Breast epithelium (tissue), 3 donors: ENCODE data around the gene CATSPERZ.

ENCODE experiments used
- POLR2A ChIP-seq: fragments of 450-650 bp; IDR thresholded peaks from one replicate; pipeline ENCODE4 v1.6.1; 2016; ENCODE audit warnings: antibody characterized with exemption, mild to moderate bottlenecking, moderate library complexity
- POLR2AphosphoS5 ChIP-seq, 3 donors: sonication (generic); formaldehyde crosslinking; IDR thresholded peaks; one replicate each; pipeline ENCODE4 v1.6.1; 2017; ENCODE audit warnings: antibody characterized with exemption in 3 of 3
- TF ChIP-seq, protein P1 (sequence below), 3 donors: fragments of 450-650 bp; IDR thresholded peaks; one replicate each; pipeline ENCODE4 v1.5.1; 2016 to 2017; ENCODE audit warnings: antibody characterized with exemption in 3 of 3, mild to moderate bottlenecking in 3 of 3, moderate library complexity in 3 of 3

DNA sequence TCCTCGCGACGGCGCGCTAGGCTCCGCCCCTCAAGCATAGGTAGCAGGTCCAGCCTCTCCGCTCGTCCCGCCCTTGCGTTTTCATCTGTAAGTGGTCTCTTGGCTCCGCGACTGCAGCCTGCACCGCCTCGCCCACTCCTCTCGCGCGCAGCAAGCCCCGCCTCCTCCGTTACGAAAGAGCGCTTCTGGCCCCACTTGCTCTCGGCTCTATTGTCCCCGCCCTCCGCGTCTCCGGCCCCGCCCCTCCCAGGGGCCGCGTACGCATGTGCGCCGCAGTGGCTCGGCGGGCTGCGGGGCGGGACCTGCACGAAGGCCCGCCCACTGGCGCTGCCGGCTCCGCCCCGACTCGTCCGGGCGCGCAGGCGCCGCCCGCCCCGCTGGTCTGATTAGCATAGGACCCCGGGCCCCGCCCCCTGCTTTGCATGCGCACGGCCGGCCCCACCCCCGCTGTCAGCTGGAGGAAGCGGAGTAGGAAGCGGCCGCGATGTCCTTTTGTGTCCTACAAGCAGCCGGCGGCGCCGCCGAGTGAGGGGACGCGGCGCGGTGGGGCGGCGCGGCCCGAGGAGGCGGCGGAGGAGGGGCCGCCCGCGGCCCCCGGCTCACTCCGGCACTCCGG lies 5.0 kb downstream of the CATSPERZ start, which contains the start of gene ESRRA:
- TF ChIP-seq, protein P1, sequence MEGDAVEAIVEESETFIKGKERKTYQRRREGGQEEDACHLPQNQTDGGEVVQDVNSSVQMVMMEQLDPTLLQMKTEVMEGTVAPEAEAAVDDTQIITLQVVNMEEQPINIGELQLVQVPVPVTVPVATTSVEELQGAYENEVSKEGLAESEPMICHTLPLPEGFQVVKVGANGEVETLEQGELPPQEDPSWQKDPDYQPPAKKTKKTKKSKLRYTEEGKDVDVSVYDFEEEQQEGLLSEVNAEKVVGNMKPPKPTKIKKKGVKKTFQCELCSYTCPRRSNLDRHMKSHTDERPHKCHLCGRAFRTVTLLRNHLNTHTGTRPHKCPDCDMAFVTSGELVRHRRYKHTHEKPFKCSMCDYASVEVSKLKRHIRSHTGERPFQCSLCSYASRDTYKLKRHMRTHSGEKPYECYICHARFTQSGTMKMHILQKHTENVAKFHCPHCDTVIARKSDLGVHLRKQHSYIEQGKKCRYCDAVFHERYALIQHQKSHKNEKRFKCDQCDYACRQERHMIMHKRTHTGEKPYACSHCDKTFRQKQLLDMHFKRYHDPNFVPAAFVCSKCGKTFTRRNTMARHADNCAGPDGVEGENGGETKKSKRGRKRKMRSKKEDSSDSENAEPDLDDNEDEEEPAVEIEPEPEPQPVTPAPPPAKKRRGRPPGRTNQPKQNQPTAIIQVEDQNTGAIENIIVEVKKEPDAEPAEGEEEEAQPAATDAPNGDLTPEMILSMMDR (IDR thresholded peaks at IDR 0.05) = no peak
- no peak for TF ChIP-seq POLR2A
- peak in 1 of 3 donors; percentile 68 for TF ChIP-seq POLR2AphosphoS5 (IDR thresholded peaks at IDR 0.05)
